Activated CD4-positive, alpha-beta T cell treated with anti-CD3 and anti-CD28 coated beads for 36 hours (primary cell): ENCODE results near the gene C19orf38. TPM values are rescaled to one million over a fixed set of nuclear protein-coding genes. Genes with fewer than 3 reads are reported as not detected.

Source experiments
- ATAC-seq: fragments of 200-7000 bp; cut with Tn5 transposase; one replicate; pipeline ENCODE4 v1.10.0; 2021; ENCODE audit warnings: mild to moderate bottlenecking, moderate library complexity
- CTCF ChIA-PET: fragments of 350-600 bp; sonication (Branson Sonifier 250); formaldehyde crosslinking; loops from one replicate; lab custom pipeline; 2021; ENCODE audit warnings: antibody characterized with exemption; lab: Charles Lee
- POLR2A ChIA-PET: fragments of 350-600 bp; sonication (Branson Sonifier 250); formaldehyde crosslinking; loops from one replicate; lab custom pipeline; 2021; ENCODE audit warnings: antibody characterized with exemption, inconsistent platforms; lab: Charles Lee
- DNase-seq: peaks from one replicate; pipeline ENCODE4 v3.0.0-alpha.2; 2020
- H3K27ac Mint-ChIP-seq: one replicate; pipeline ENCODE4 v1.8.0; 2021; ENCODE audit warnings: mixed read lengths
- H3K27me3 Mint-ChIP-seq: one replicate; pipeline ENCODE4 v1.8.0; 2021; ENCODE audit warnings: mixed read lengths
- H3K36me3 Mint-ChIP-seq: one replicate; pipeline ENCODE4 v1.8.0; 2021; ENCODE audit warnings: low read depth, mixed read lengths
- H3K4me1 Mint-ChIP-seq: one replicate; pipeline ENCODE4 v1.8.0; 2021; ENCODE audit warnings: mixed read lengths
- H3K4me3 Mint-ChIP-seq: one replicate; pipeline ENCODE4 v1.8.0; 2021; ENCODE audit warnings: mild to moderate bottlenecking, moderate library complexity, mixed read lengths
- H3K9me3 Mint-ChIP-seq: one replicate; pipeline ENCODE4 v1.8.0; 2021; ENCODE audit warnings: low read depth, mixed read lengths
- intact Hi-C, 2 experiments: fragments of 100-400 bp; cut with DNase I in 1 of 2; cut with micrococcal nuclease in 1 of 2; formaldehyde crosslinking; loops; one replicate each; pipeline versions ENCODE4 v1.14.2 to v1.15.1; 2022 to 2024; cut with DNase I, micrococcal nuclease
- total RNA-seq, 2 experiments: library from RNA; stranded (reverse); gene quantifications; one replicate each; pipeline ENCODE4 v1.2.3, GENCODE V29; 2021

Gene C19orf38
- total RNA-seq, 2 experiments from 2014 or later = 2.7 to 3.6 TPM

DNA sequence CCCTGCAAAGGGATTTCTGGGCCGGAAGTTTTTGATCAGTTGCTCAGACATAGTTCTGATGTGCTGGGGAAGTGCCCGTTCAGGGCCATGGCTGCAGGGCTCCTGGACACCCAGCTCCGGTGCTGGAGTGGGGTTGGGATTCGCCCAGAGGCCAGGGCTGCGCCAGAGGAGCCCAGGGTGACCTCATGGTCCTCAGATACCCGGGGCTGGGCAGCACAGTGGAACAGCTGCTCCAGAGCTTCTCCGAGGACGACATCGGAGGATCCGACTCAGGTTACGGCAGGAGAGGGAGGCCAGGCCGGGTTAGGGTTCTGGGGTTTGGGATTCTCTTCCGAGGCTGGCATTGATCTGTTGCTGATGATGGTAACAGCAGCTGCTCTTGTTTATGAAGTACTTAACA lies 44.0 kb downstream of the C19orf38 start:
- DNase-seq (no peak), ATAC-seq (no peak)
- Mint-ChIP-seq H3K27me3 (no peaks in the 10 kb centered on the region), H3K4me3 (no peak overlapping the region), H3K9me3 (no peaks in the 10 kb centered on the region), H3K27ac (no peak overlapping the region), H3K36me3 (no peaks in the 10 kb centered on the region), H3K4me1 (peaks cover 6% of the 10 kb centered on the region)
- intact Hi-C loops = no loop called here
- ChIA-PET CTCF (interaction anchor here (0.6 kb wide), 1 partner anchor 31 kb away, joined by 3 read pairs; no protein-coding TSS in a partner anchor), POLR2A (no interaction called here)

DNA sequence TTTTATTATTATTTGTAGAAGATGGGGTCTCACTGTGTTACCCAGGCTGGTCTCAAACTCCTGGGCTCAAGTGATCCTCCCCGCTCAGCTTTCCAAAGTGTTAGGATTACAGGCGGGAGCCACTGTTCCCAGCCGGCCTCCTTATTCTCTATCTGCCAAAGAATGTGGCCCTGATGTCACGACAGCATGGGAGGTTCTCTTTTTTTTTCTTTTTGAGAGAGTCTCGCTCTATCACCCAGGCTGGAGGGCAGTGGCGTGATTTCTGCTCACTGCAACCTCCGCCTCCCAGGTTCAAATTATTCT lies 46.6 kb downstream of the C19orf38 start:
- Mint-ChIP-seq H3K27me3 (no peaks in the 10 kb centered on the region), H3K4me3 (no peak overlapping the region), H3K36me3 (no peaks in the 10 kb centered on the region), H3K4me1 (peaks cover 6% of the 10 kb centered on the region), H3K27ac (no peak overlapping the region), H3K9me3 (no peaks in the 10 kb centered on the region)
- intact Hi-C loops = no loop called here
- DNase-seq (no peak), ATAC-seq (no peak)
- ChIA-PET POLR2A (interaction anchor here (0.6 to 0.7 kb wide), 2 partner anchors 92 to 1268 kb away, joined by 3 read pairs; partner anchors contain the start of gene ZNF136), CTCF (no interaction called here)

DNA sequence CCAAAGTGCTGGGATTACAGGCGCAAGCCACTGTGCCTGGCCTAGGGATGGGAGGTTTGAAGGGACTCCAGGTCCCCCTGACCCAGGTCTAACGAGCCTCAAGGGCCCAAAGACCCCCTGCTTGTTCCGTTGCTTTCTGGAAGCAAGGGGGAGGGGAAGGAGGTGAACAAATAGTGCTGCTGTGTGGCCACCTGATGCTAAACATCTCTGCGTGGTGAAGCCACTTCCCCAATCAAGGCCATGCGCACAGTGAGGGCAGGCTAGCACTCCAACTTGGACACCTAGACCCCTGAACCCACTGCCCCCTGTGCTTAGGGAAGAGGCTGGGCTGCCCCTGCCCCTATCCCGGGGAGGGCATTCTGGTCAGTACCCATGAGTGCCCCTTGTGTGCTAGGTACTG lies 47.1 kb downstream of the C19orf38 start:
- ATAC-seq = no peak
- intact Hi-C loops = no loop called here
- no peaks in the 10 kb centered on the region for H3K27me3 Mint-ChIP-seq
- H3K36me3 Mint-ChIP-seq = no peaks in the 10 kb centered on the region
- no peak for DNase-seq
- ChIA-PET POLR2A (no interaction called here), CTCF (no interaction called here)
- no peak overlapping the region for H3K4me3 Mint-ChIP-seq
- H3K9me3 Mint-ChIP-seq = no peaks in the 10 kb centered on the region
- peaks cover 6% of the 10 kb centered on the region for H3K4me1 Mint-ChIP-seq
- no peak overlapping the region for H3K27ac Mint-ChIP-seq

DNA sequence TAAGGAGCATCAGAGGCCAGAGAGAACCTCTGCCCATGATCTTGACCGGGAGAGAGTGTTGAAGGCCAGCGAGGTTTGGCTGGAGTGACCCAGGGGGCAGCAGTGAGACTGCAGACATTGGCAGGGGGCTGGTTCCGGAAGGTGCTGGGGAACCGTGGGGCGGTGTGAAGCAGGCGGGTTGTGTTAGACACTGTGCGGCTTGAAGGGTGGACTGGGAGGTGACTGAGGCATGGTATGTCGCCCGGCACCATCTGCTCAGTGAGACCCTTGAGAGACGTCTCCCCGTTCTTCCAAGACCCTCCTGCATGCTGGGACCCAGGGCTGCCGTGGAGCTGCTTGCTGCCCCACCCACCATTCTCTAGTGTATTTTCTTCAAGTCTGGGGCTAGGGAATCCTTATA lies 47.7 kb downstream of the C19orf38 start:
- intact Hi-C loops = no loop called here
- POLR2A ChIA-PET = no interaction called here
- ATAC-seq = no peak

DNA sequence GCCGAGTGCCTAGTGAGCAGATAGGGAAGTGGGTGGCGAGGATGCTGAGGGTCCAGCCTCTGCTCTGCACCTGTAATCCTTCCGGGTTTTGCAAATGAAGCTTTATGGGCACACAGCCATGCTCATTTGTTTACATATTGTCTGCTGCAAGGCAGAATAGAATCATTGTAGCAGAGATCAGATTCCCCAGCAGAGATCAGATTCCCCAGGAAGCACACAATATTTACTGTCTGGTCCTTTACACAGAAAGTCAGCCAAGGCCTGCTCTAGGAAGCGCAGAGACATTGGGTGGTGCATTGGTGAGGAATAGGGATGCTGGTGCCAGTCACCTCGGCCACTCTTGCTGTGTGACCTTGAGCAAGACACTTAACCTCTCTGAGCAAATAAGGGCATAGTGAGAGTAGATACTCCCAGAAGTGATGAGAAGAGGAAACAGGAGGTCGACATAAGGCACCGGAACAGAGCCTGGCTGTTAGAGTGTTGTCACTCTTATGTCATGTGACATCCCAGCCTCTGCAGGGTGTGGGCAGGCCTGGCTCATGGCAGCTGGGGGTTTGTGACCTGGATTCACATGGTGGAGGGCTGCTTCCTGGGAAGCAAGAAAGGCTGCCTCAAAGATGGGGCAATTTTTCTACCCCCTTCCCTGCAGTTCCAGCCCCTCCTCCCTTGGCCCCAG lies 48.8 kb downstream of the C19orf38 start:
- DNase-seq = no peak
- no peak overlapping the region for H3K27ac Mint-ChIP-seq
- ATAC-seq = no peak
- no peaks in the 10 kb centered on the region for H3K9me3 Mint-ChIP-seq
- H3K4me3 Mint-ChIP-seq = no peak overlapping the region
- no peaks in the 10 kb centered on the region for H3K36me3 Mint-ChIP-seq
- ChIA-PET POLR2A (no interaction called here), CTCF (interaction anchor here (0.6 kb wide), 1 partner anchor 33 kb away, joined by 3 read pairs; no protein-coding TSS in a partner anchor)
- no peaks in the 10 kb centered on the region for H3K27me3 Mint-ChIP-seq
- H3K4me1 Mint-ChIP-seq = peaks cover 6% of the 10 kb centered on the region
- intact Hi-C loops = no loop called here

More for the DNA sequence above, 47.7 kb downstream of the C19orf38 start:
- DNase-seq = no peak
- no peak overlapping the region for H3K4me3 Mint-ChIP-seq
- H3K4me1 Mint-ChIP-seq = peaks cover 6% of the 10 kb centered on the region
- H3K27me3 Mint-ChIP-seq = no peaks in the 10 kb centered on the region
- H3K9me3 Mint-ChIP-seq = no peaks in the 10 kb centered on the region
- no peaks in the 10 kb centered on the region for H3K36me3 Mint-ChIP-seq
- H3K27ac Mint-ChIP-seq = no peak overlapping the region
- CTCF ChIA-PET = no interaction called here

DNA sequence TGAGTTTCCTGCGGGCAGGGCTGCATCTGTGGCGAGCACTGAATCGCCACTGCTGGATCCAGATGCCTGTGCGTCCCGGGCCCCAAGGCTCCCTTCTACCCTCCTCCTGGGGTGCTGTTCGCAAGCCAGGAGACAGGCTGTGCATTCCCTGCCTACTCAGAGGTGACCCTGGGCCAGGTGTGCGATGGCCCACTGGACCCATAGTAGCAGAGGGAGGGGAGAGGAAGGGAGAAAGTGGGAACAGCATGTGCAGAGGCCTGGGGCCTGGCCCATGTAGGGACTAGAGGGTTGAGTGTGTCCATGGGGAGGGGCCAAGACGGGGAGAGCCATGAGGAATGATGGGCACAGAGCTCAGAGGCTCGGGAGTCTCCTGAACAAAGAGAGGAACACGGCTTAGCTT lies 50.4 kb downstream of the C19orf38 start:
- Mint-ChIP-seq H3K9me3 (no peaks in the 10 kb centered on the region), H3K27me3 (no peaks in the 10 kb centered on the region), H3K36me3 (peaks cover 3% of the 10 kb centered on the region), H3K4me3 (no peak overlapping the region), H3K27ac (no peak overlapping the region), H3K4me1 (peaks cover 6% of the 10 kb centered on the region)
- ChIA-PET CTCF (no interaction called here), POLR2A (no interaction called here)
- ATAC-seq (no peak), DNase-seq (no peak)
- intact Hi-C loops = no loop called here

DNA sequence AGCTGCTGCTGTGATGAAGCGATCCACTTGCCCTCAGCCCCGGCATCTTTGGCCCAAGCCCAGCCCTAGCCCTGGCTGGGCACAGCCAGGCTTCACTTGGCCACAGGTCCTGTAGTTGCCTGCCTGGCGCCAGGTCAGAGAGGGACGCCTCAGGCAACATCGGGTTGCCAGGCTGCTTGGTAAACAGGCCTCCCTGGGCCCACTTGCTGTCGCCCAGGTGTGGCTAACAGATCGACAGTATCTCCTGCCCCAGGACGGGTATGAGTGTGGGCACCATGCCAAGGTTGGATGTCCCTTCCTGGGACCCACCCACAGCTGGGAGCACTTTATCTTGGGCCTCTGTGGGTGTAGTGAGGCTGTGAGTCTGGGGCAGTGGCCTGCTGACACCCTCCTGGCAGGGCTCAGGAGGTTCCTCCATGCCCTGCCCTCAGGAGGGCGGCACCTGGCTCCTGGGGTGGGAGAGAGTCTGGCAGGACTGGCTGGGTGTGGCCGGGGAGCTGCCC lies 51.0 kb downstream of the C19orf38 start:
- no peak overlapping the region for H3K27ac Mint-ChIP-seq
- peaks cover 3% of the 10 kb centered on the region for H3K36me3 Mint-ChIP-seq
- no peaks in the 10 kb centered on the region for H3K9me3 Mint-ChIP-seq
- CTCF ChIA-PET = no interaction called here
- no peak overlapping the region for H3K4me3 Mint-ChIP-seq
- POLR2A ChIA-PET = no interaction called here
- H3K4me1 Mint-ChIP-seq = peaks cover 6% of the 10 kb centered on the region
- no peaks in the 10 kb centered on the region for H3K27me3 Mint-ChIP-seq
- no peak for DNase-seq
- intact Hi-C loops = no loop called here
- no peak for ATAC-seq

DNA sequence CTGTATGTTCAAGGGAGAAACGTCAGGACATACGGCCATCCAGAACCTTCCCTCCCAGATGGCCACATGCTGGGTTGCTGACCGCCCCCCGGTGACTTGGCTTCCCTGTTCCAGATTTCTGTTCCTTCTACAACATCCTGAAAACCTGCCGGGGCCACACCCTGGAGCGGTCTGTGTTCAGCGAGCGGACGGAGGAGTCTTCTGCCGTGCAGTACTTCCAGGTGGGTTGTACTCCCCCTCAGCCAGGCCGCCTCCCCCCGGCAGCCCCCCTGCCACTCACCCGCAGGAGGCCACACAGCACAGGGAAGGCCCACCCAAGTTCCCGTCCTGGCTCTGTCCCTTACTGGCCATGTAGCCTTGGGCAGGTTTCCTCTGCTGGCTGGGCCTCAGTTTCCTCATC lies 59.7 kb downstream of the C19orf38 start:
- intact Hi-C loops = no loop called here
- H3K36me3 Mint-ChIP-seq = peaks cover 12% of the 10 kb centered on the region

DNA sequence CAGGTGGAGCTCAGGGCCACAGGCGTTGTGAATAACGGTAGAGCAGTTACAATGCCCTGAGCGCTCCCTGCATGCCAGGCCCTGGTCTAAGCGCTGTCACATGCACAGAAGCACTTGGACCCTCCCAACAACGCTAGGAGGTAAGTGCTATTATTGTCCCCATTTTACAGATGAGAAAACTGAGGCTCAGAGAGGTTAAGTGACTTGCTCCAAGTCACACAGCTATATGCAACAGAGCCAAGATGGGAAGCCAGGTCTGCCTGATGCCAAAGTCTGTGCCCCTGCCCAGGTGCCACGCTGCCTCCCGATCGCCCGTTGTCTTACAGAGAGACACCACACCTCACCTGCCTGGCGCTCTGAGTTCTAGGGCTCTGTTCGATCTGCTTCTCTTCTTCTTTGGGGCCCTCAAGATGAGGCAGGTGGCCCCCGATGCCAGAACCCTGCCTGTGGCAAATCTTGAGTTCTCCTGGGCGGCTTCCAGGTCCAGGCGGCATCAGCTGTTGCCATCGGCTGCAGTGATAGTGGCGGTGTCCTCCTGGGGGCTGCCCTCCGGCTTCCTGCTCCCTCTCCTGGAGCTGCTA lies 60.3 kb downstream of the C19orf38 start:
- POLR2A ChIA-PET = no interaction called here
- no peak for ATAC-seq

More for the DNA sequence above, 59.7 kb downstream of the C19orf38 start:
- no peak overlapping the region for H3K4me3 Mint-ChIP-seq
- CTCF ChIA-PET = no interaction called here
- POLR2A ChIA-PET = no interaction called here
- ATAC-seq = no peak
- no peak for DNase-seq
- no peaks in the 10 kb centered on the region for H3K27me3 Mint-ChIP-seq
- H3K27ac Mint-ChIP-seq = no peak overlapping the region
- no peaks in the 10 kb centered on the region for H3K4me1 Mint-ChIP-seq
- H3K9me3 Mint-ChIP-seq = no peaks in the 10 kb centered on the region

DNA sequence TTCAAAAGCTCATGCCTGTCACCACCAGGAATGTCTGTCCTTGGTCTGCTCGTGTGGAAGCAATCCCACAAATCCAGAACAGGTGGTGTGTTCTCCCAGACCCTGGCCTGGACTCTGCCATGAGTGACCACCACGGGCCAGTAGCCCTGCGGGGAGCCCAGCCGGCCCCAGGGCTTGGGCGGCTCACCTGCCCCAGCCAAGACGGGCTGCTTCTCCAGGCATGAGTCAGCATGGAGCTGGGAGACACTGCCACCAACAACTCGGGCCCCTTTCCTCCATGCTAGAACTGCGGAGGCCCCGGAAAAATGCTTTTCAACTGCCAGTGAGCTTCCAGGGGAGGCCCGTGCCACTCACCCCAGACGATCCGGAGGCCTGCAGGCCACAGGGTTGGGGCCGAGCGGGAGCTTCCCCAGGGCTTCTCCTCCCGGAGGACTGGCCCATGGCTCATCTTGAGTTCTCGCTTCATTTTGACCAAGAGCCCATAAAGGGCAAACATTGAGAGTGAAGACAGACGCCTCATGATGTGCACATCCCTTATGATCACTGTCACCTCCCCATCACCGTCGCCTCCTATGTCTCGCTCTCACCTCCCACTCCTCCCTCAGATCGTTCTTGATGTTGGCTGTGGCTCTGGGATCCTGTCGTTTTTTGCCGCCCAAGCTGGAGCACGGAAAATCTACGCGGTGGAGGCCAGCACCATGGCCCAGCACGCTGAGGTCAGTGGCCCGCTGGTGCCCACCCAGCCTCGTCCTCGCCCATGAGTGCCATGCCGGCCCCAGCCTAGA lies 63.6 kb downstream of the C19orf38 start:
- ChIA-PET CTCF (interaction anchor here (0.6 to 1.8 kb wide), 4 partner anchors 12 to 124 kb away, joined by 3 to 4 read pairs (median 4); no protein-coding TSS in a partner anchor), POLR2A (no interaction called here)
- Mint-ChIP-seq H3K27me3 (no peaks in the 10 kb centered on the region), H3K36me3 (peaks cover 11% of the 10 kb centered on the region), H3K4me1 (no peaks in the 10 kb centered on the region), H3K9me3 (no peaks in the 10 kb centered on the region), H3K4me3 (no peak overlapping the region), H3K27ac (no peak overlapping the region)
- DNase-seq (no peak), ATAC-seq (no peak)
- intact Hi-C loops = no loop called here

More for the DNA sequence above, 60.3 kb downstream of the C19orf38 start:
- Mint-ChIP-seq H3K36me3 (peaks cover 11% of the 10 kb centered on the region), H3K27ac (no peak overlapping the region), H3K9me3 (no peaks in the 10 kb centered on the region), H3K4me1 (no peaks in the 10 kb centered on the region), H3K4me3 (no peak overlapping the region), H3K27me3 (no peaks in the 10 kb centered on the region)
- no peak for DNase-seq
- CTCF ChIA-PET = no interaction called here
- intact Hi-C loops = no loop called here

DNA sequence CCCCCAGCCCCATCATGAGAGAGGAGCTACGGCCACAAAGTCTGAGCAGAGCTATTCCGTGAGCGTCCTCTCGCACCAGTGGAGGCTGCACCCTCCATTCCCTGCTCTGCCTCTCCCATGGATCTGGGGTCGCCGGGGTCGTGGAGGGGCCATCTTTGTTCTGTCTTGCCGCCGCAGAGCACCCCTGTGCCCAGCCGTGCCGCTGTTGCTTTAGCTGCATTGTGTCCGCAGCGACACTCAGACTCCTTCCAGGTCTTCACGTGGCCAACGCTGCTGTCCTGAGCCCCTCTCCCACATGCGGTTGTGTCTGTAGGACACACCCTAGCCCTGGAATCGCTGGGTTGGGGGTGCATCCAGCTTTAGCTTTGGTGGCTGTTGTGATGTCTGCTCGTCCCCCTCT lies 64.4 kb downstream of the C19orf38 start:
- POLR2A ChIA-PET = no interaction called here
- no peaks in the 10 kb centered on the region for H3K27me3 Mint-ChIP-seq

More for the DNA sequence above, 64.4 kb downstream of the C19orf38 start:
- no peak overlapping the region for H3K4me3 Mint-ChIP-seq
- no peaks in the 10 kb centered on the region for H3K4me1 Mint-ChIP-seq
- intact Hi-C loops = no loop called here
- no peak for ATAC-seq
- no peaks in the 10 kb centered on the region for H3K9me3 Mint-ChIP-seq
- H3K27ac Mint-ChIP-seq = no peak overlapping the region
- H3K36me3 Mint-ChIP-seq = peaks cover 11% of the 10 kb centered on the region
- DNase-seq = no peak
- CTCF ChIA-PET = interaction anchor here (1.3 to 1.8 kb wide), 2 partner anchors 13 to 23 kb away, joined by 3 to 4 read pairs; no protein-coding TSS in a partner anchor
